CD14-positive monocyte (primary cell): ENCODE data around the gene THAP12. TPM values are rescaled to one million over a fixed set of nuclear protein-coding genes. Genes with fewer than 3 reads are reported as not detected.

Experiments
- DNase-seq, 3 donors: peaks; one replicate each; pipeline ENCODE4 v3.0.0-alpha.2; 2011 to 2022
- H2AFZ ChIP-seq: 2 replicates; pipeline ENCODE4 v1.6.0; 2012; ENCODE audit warnings: mild to moderate bottlenecking, low read depth, low read length, inconsistent platforms; ENCODE audit not compliant: insufficient read depth, poor library complexity, severe bottlenecking
- H3K27ac ChIP-seq, 2 donors: 1 replicate in 1 of 2; 2 replicates in 1 of 2; pipeline ENCODE4 v1.5.1; 2012 to 2013; ENCODE audit warnings: low read length in 2 of 2, control low read depth in 1 of 2, inconsistent platforms in 1 of 2, low read depth in 1 of 2, mild to moderate bottlenecking in 1 of 2
- H3K27me3 ChIP-seq, 2 donors: one replicate each; pipeline versions ENCODE4 v1.6.0 to v1.6.1; 2011 to 2013; ENCODE audit warnings: low read length in 2 of 2; ENCODE audit not compliant: control insufficient read depth in 2 of 2, insufficient read depth in 2 of 2
- H3K36me3 ChIP-seq, 2 donors: replicated peaks in 1 of 2; 1 replicate in 1 of 2; 2 replicates in 1 of 2; pipeline versions ENCODE4 v1.5.1 to v1.6.1; 2012 to 2013; ENCODE audit warnings: low read length in 2 of 2, control low read depth in 1 of 2, inconsistent platforms in 1 of 2, mild to moderate bottlenecking in 1 of 2; ENCODE audit not compliant: insufficient read depth in 2 of 2, control insufficient read depth in 1 of 2
- H3K4me1 ChIP-seq, 2 donors: 1 replicate in 1 of 2; 2 replicates in 1 of 2; pipeline versions ENCODE4 v1.5.1 to v1.6.1; 2012 to 2013; ENCODE audit warnings: low read length in 2 of 2, control low read depth in 1 of 2, inconsistent platforms in 1 of 2, mild to moderate bottlenecking in 1 of 2, moderate library complexity in 1 of 2; ENCODE audit not compliant: insufficient read depth in 2 of 2, control insufficient read depth in 1 of 2
- H3K4me2 ChIP-seq: replicated peaks from 2 replicates; pipeline ENCODE3; 2012; ENCODE audit warnings: low read length, moderate library complexity, mild to moderate bottlenecking; ENCODE audit not compliant: poor library complexity, severe bottlenecking; ENCODE audit errors: extremely low read depth
- H3K4me3 ChIP-seq, 3 experiments: fragments of 200-600 bp in 1 of 3; sonication (generic) in 1 of 3; replicated peaks in 1 of 3; 1 replicate in 2 of 3; 2 replicates in 1 of 3; pipeline ENCODE4 v1.5.1; 2011 to 2013; ENCODE audit warnings: low read length in 3 of 3, mild to moderate bottlenecking in 3 of 3, control low read depth in 2 of 3, low read depth in 2 of 3, inconsistent platforms in 1 of 3, moderate library complexity in 1 of 3
- H3K79me2 ChIP-seq: 2 replicates; pipeline ENCODE4 v1.6.0; 2012; ENCODE audit warnings: mild to moderate bottlenecking, control low read depth, inconsistent platforms, low read length, moderate library complexity; ENCODE audit not compliant: insufficient read depth
- H3K9ac ChIP-seq: 2 replicates; pipeline ENCODE4 v1.6.0; 2017; ENCODE audit warnings: low read length, mild to moderate bottlenecking; ENCODE audit not compliant: insufficient read depth, poor library complexity, severe bottlenecking
- H3K9me3 ChIP-seq, 2 donors: replicated peaks in 1 of 2; 1 replicate in 1 of 2; 2 replicates in 1 of 2; pipeline versions ENCODE4 v1.5.1 to v1.6.1; 2012 to 2013; ENCODE audit warnings: low read length in 2 of 2, control low read depth in 1 of 2; ENCODE audit not compliant: control insufficient read depth in 1 of 2, insufficient read depth in 1 of 2
- H4K20me1 ChIP-seq: 2 replicates; pipeline ENCODE4 v1.6.0; 2012; ENCODE audit warnings: mild to moderate bottlenecking, low read length, control low read depth, moderate library complexity; ENCODE audit not compliant: insufficient read depth
- H3K27ac Mint-ChIP-seq, 7 donors: one replicate each; pipeline ENCODE4 v1.8.0; 2020; ENCODE audit warnings: mild to moderate bottlenecking in 7 of 7, mixed read lengths in 7 of 7, moderate library complexity in 6 of 7, inconsistent platforms in 2 of 7
- H3K27me3 Mint-ChIP-seq, 3 donors: one replicate each; pipeline ENCODE4 v1.8.0; 2021 to 2022; ENCODE audit warnings: low read depth in 3 of 3, mild to moderate bottlenecking in 3 of 3, mixed read lengths in 3 of 3, moderate library complexity in 3 of 3, inconsistent platforms in 1 of 3
- H3K36me3 Mint-ChIP-seq, 2 donors: one replicate each; pipeline ENCODE4 v1.8.0; 2020; ENCODE audit warnings: mixed read lengths in 2 of 2, inconsistent platforms in 1 of 2, mild to moderate bottlenecking in 1 of 2
- H3K4me1 Mint-ChIP-seq: one replicate; pipeline ENCODE4 v1.8.0; 2020; ENCODE audit warnings: mild to moderate bottlenecking, mixed read lengths
- H3K4me3 Mint-ChIP-seq, 2 donors: one replicate each; pipeline ENCODE4 v1.8.0; 2020; ENCODE audit warnings: mild to moderate bottlenecking in 2 of 2, mixed read lengths in 2 of 2, moderate library complexity in 1 of 2
- H3K9me3 Mint-ChIP-seq, 7 donors: one replicate each; pipeline ENCODE4 v1.8.0; 2020 to 2022; ENCODE audit warnings: mixed read lengths in 7 of 7, mild to moderate bottlenecking in 6 of 7, moderate library complexity in 6 of 7, inconsistent platforms in 2 of 7
- WGBS: methylation state at CpG from one replicate; pipeline ENCODE4 v1.1.5; 2013; ENCODE audit warnings: missing lambda C conversion rate; ENCODE audit not compliant: insufficient coverage; 5-methylcytosine and 5-hydroxymethylcytosine counted together
- intact Hi-C, 2 donors: fragments of 100-400 bp; cut with micrococcal nuclease; formaldehyde crosslinking; loops; one replicate each; pipeline versions ENCODE4 v1.15.0 to v1.15.1; 2023
- polyA plus RNA-seq, 3 donors: library from polyadenylated mRNA; depleted of rRNA in 1 of 3; unstranded in 2 of 3; stranded (reverse) in 1 of 3; fragments of 300-500 nt in 2 of 3; fragments of >200 nt in 1 of 3; fragmentation: Illumina TruSeq in 2 of 3; gene quantifications; 1 replicate in 2 of 3; 2 replicates in 1 of 3; pipeline ENCODE4 v1.2.3, GENCODE V29; 2012 to 2021
- TF ChIP-seq, protein P1 (sequence below): fragments of 200-600 bp; IDR thresholded peaks from one replicate; pipeline ENCODE4 v1.8.0; 2022; ENCODE audit warnings: antibody characterized with exemption, mild to moderate bottlenecking

The THAP12 gene
- polyA plus RNA-seq, 3 donors: 18.3 to 22.5 (median 20.0) TPM

GRCh38 chr11:76316726-76317125, 64.2 kb downstream of the THAP12 start:
- Mint-ChIP-seq H3K27me3 (peaks cover 12 to 21% (median 17%) of the 10 kb centered on the region in 3 donors), H3K4me1 (peaks cover 30% of the 10 kb centered on the region), H3K27ac (no peak overlapping the region), H3K9me3 (peaks cover 0 to 3% (median 0%) of the 10 kb centered on the region in 7 donors), H3K36me3 (peaks cover 2 to 12% of the 10 kb centered on the region in 2 donors), H3K4me3 (no peak overlapping the region)
- H3K9me3 ChIP-seq: no peaks in the 10 kb centered on the region
- H3K4me3 ChIP-seq: no peak overlapping the region
- TF ChIP-seq, protein P1, sequence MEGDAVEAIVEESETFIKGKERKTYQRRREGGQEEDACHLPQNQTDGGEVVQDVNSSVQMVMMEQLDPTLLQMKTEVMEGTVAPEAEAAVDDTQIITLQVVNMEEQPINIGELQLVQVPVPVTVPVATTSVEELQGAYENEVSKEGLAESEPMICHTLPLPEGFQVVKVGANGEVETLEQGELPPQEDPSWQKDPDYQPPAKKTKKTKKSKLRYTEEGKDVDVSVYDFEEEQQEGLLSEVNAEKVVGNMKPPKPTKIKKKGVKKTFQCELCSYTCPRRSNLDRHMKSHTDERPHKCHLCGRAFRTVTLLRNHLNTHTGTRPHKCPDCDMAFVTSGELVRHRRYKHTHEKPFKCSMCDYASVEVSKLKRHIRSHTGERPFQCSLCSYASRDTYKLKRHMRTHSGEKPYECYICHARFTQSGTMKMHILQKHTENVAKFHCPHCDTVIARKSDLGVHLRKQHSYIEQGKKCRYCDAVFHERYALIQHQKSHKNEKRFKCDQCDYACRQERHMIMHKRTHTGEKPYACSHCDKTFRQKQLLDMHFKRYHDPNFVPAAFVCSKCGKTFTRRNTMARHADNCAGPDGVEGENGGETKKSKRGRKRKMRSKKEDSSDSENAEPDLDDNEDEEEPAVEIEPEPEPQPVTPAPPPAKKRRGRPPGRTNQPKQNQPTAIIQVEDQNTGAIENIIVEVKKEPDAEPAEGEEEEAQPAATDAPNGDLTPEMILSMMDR: no peak
- no peak overlapping the region for H3K4me2 ChIP-seq
- H4K20me1 ChIP-seq: no peaks in the 10 kb centered on the region
- H3K79me2 ChIP-seq: no peaks in the 10 kb centered on the region
- no peak for DNase-seq
- H3K9ac ChIP-seq: no peak overlapping the region
- H3K27ac ChIP-seq: no peak overlapping the region
- intact Hi-C loops: loop anchor here in 1 of 2 donors (5.0 to 10.0 kb wide), 2 partner anchors 419 to 612 kb away; no protein-coding TSS in a partner anchor
- H3K27me3 ChIP-seq: peaks cover 5 to 18% of the 10 kb centered on the region in 2 donors
- H2AFZ ChIP-seq: no peak overlapping the region
- H3K4me1 ChIP-seq: peaks cover 18 to 20% of the 10 kb centered on the region in 2 donors
- no peaks in the 10 kb centered on the region for H3K36me3 ChIP-seq
- 100% methylated on average over 1 of the region's 3 CpGs for WGBS

DNA sequence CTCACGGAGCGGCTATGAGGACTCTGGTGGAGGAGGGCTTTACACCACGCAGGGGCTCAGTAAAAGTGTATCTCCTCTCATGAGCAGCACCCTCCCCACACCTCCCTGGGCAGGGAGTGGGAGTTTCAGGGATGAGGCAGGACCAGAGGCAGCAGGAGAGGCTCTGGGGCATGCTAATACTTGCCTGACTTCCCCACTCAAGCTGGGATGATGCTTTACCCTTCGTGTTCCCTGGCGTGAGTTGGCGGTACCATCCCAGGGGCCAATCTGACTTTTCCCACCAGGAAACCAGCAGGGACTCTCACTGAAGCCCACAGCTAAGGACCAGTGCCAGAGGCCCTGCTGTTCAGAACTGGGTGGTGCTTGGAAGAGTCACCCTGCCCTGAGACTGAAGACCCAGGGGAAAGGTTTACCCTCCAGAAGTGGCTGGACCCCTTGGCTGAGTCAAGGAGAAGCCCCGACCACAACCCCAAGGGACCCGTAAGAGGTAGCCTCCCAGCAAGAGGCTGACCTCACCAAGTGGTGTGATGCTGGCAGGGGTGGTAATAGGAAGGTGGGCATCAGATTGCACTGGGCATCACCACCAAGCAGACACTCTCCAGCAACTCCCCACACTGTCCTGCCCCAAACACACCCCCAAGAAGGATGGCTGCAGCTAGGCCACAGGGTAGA, 65.6 kb downstream of the THAP12 start:
- intact Hi-C loops: loop anchor here in 1 of 2 donors (5.0 to 10.0 kb wide), 2 partner anchors 418 to 611 kb away; no protein-coding TSS in a partner anchor
- H3K4me1 ChIP-seq: peaks cover 17 to 18% of the 10 kb centered on the region in 2 donors

More for the DNA sequence above, 65.6 kb downstream of the THAP12 start:
- H3K27ac ChIP-seq: no peak overlapping the region
- 88% methylated on average over 3 of the region's 8 CpGs for WGBS
- no peak overlapping the region for H3K4me3 ChIP-seq
- no peak overlapping the region for H3K9ac ChIP-seq
- H3K27me3 ChIP-seq: peaks cover 0 to 3% of the 10 kb centered on the region in 2 donors
- no peak overlapping the region for H2AFZ ChIP-seq
- Mint-ChIP-seq H3K36me3 (peaks cover 0 to 4% of the 10 kb centered on the region in 2 donors), H3K27me3 (peaks cover 4 to 7% (median 4%) of the 10 kb centered on the region in 3 donors), H3K4me1 (peaks cover 27% of the 10 kb centered on the region), H3K4me3 (no peak overlapping the region), H3K27ac (peak overlapping the region in 1 of 7 donors; percentile 42), H3K9me3 (no peaks in the 10 kb centered on the region)
- no peak for DNase-seq
- H4K20me1 ChIP-seq: no peaks in the 10 kb centered on the region
- H3K36me3 ChIP-seq: no peaks in the 10 kb centered on the region
- no peak overlapping the region for H3K4me2 ChIP-seq
- H3K9me3 ChIP-seq: no peaks in the 10 kb centered on the region
- no peaks in the 10 kb centered on the region for H3K79me2 ChIP-seq
- TF ChIP-seq, protein P1: no peak
